ENCODE measurements around the gene COL9A1. TPM values are rescaled to one million over a fixed set of nuclear protein-coding genes. Genes with fewer than 3 reads are reported as not detected.
A peak's percentile ranks its signal among the peaks of the same experiment; 100 is the strongest.

The COL9A1 gene
- total and polyA plus RNA-seq, 7 donors: 0.28 to 1.1 (median 0.52) TPM; not detected in 2

DNA sequence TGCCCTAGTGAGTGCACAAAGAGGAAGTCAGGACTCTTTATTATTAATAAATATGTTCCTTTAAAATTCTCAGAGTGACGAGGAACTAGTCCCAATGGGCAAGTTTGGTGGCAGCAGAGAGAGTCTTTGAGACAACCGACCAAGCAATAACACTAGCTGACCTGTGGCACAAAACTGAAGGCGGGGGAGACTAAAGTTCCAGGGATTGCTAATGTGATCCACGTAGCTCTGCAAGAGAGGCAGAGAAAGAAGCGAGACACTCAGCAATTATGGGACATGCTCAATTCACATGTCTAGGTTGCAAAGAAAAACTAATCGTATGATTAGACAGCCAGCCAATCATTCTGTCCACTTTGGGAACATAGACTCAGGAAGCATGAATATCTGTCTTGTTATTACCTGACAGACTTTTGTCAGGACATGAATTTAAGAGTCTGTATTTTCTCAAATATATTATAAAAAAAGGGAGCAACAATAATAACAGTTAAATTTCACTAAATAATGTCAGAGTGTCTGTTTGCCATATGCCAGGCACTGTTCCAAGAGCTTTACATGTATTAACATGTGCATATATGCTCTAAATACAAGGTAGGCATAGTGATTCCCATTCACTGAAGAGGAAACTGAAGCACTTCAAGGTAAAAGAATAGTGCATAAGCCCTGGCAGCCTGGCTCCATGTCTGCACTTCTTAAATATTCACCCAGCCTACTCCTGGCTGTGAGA, 81.0 kb downstream of the COL9A1 start:
- Histone ChIP-seq H3K4me1 (no peaks in the 10 kb centered on the region), H3K36me3 (no peaks in the 10 kb centered on the region), H3K27ac (no peak overlapping the region), H3K9me3 (no peaks in the 10 kb centered on the region), H3K27me3 (no peaks in the 10 kb centered on the region), H3K4me3 (no peak overlapping the region)
- TF ChIP-seq EP300 (IDR thresholded peaks at IDR 0.05): no peak
- no peak for TF ChIP-seq POLR2AphosphoS5 (IDR thresholded peaks at IDR 0.05)
- no peak for TF ChIP-seq POLR2A (IDR thresholded peaks at IDR 0.05)
- TF ChIP-seq, protein P1, sequence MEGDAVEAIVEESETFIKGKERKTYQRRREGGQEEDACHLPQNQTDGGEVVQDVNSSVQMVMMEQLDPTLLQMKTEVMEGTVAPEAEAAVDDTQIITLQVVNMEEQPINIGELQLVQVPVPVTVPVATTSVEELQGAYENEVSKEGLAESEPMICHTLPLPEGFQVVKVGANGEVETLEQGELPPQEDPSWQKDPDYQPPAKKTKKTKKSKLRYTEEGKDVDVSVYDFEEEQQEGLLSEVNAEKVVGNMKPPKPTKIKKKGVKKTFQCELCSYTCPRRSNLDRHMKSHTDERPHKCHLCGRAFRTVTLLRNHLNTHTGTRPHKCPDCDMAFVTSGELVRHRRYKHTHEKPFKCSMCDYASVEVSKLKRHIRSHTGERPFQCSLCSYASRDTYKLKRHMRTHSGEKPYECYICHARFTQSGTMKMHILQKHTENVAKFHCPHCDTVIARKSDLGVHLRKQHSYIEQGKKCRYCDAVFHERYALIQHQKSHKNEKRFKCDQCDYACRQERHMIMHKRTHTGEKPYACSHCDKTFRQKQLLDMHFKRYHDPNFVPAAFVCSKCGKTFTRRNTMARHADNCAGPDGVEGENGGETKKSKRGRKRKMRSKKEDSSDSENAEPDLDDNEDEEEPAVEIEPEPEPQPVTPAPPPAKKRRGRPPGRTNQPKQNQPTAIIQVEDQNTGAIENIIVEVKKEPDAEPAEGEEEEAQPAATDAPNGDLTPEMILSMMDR (IDR thresholded peaks at IDR 0.05): no peak
- DNase-seq: no peak
- 26 to 62% methylated on average over 6 of the region's 6 CpGs for WGBS, 2 donors
- intact Hi-C loops (cut with DNase I): loop anchor here (2.0 kb wide), 1 partner anchor 147 kb away; no protein-coding TSS in a partner anchor

DNA sequence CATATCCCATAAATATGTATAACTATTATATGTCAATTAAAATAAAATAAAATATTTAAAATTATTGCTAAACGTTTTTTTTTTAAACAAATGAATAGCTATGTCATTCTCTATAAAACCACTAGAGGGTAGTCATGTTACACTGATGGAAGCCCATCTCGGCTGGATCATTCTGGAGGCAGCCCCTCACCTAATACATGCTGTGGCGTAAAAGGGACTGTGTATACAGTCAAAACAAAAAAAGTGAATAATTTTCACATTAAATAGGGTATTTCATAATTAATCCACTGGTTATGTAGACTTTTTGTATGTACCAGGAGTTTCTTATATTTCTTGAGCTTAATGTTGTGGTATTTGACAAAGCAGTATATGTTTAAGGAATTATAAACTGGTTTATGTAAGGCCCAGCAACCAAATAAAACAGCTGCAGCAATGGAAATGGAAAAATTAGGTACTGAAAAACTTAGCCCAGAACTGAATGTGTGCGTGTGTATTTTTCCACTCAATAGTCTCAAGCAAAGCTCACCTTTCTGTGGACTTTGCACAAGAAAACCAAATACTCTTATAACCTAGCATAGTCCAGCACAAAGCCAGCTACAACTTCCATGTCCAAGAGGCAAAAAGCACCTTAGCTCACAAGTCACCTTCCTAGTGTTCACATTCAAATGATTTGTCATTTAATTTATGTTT, 81.7 kb downstream of the COL9A1 start:
- TF ChIP-seq POLR2AphosphoS5 (IDR thresholded peaks at IDR 0.05) (no peak), POLR2A (IDR thresholded peaks at IDR 0.05) (no peak)
- TF ChIP-seq, protein P1 (IDR thresholded peaks at IDR 0.05): peak; percentile 23 to 74 (median 54)
- Histone ChIP-seq H3K27ac (no peak overlapping the region), H3K4me3 (no peak overlapping the region), H3K9me3 (no peaks in the 10 kb centered on the region), H3K27me3 (no peaks in the 10 kb centered on the region), H3K4me1 (no peaks in the 10 kb centered on the region), H3K36me3 (no peaks in the 10 kb centered on the region)
- intact Hi-C loops (cut with DNase I): loop anchor here (2.0 kb wide), 1 partner anchor 148 kb away; no protein-coding TSS in a partner anchor
- 5 to 19% methylated on average over 4 of the region's 4 CpGs for WGBS, 2 donors
- DNase-seq: no peak

DNA sequence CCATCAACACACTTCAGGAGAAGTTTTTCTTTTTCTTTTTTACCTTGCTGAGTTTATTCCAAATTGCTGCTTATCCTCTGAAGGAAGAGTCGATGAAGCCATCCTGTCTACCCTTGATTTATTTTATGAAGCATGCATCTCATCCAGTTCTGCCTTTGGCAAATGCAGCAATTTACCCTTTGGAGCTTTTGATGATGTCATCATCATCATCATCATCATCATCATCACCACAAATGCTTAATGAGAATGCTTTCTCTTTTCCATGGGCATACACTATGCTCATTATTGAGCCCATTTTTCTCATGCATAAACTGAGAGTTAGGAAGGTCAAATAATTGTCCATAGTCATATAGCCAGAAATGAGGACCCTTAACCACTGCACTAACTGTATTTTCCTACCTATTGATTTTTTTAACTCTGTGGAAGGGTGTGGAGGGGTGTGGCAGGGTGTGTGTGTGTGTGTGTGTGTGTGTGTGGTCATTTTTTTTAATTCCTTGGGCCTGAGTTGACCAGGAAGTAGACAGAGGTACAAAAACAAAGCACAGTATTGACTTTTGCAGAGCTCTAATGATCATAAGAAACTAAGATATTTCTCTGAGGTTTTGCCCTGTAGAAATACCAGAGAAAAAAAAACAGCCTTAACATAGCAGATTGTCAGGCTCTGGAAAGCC, 82.8 kb downstream of the COL9A1 start:
- no peak for DNase-seq
- no peaks in the 10 kb centered on the region for H3K36me3 ChIP-seq
- no peaks in the 10 kb centered on the region for H3K4me1 ChIP-seq
- H3K27me3 ChIP-seq: no peaks in the 10 kb centered on the region
- TF ChIP-seq EP300 (IDR thresholded peaks at IDR 0.05): no peak
- no peak for TF ChIP-seq POLR2AphosphoS5 (IDR thresholded peaks at IDR 0.05)
- no peak for TF ChIP-seq POLR2A (IDR thresholded peaks at IDR 0.05)
- TF ChIP-seq, protein P1 (IDR thresholded peaks at IDR 0.05): no peak
- 78 to 81% methylated on average over 1 of the region's 1 CpG for WGBS, 2 donors
- H3K4me3 ChIP-seq: no peak overlapping the region
- intact Hi-C loops (cut with DNase I): loop anchor here (2.0 kb wide), 1 partner anchor 149 kb away; no protein-coding TSS in a partner anchor
- no peaks in the 10 kb centered on the region for H3K9me3 ChIP-seq
- no peak overlapping the region for H3K27ac ChIP-seq

DNA sequence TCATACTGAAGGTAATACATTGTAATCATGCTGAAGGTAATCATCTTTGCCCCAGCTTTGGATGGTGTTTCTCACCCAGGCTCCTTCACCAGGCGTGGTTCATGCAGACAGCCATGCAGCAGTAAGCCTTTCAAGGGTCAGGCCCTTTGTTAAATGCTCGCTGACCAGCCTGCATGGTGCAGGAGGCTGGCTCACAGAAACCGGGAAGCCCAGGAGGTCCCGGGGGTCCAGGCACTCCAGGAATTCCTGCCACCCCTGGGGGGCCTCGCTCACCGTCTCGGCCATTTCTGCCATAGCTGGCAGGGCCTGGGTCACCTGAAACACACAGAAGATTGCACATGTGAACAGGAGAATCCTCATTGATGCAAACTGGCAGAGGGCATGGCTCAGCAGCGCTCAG, 86.1 kb downstream of the COL9A1 start:
- no peaks in the 10 kb centered on the region for H3K9me3 ChIP-seq
- no peak for DNase-seq
- H3K4me3 ChIP-seq: no peak overlapping the region
- H3K4me1 ChIP-seq: no peaks in the 10 kb centered on the region
- intact Hi-C loops (cut with DNase I): no loop called here
- TF ChIP-seq POLR2AphosphoS5 (IDR thresholded peaks at IDR 0.05) (no peak), POLR2A (IDR thresholded peaks at IDR 0.05) (no peak), EP300 (IDR thresholded peaks at IDR 0.05) (no peak)
- TF ChIP-seq, protein P1 (IDR thresholded peaks at IDR 0.05): no peak
- no peaks in the 10 kb centered on the region for H3K27me3 ChIP-seq
- H3K27ac ChIP-seq: no peak overlapping the region
- WGBS, 2 donors: 76 to 87% methylated on average over 8 of the region's 8 CpGs
- H3K36me3 ChIP-seq: no peaks in the 10 kb centered on the region
